H9 (cell line): Measurements from ENCODE around the gene PTGFRN. TPM values are rescaled to one million over a fixed set of nuclear protein-coding genes. Genes with fewer than 3 reads are reported as not detected.
"Not testable (repeated sequence)": the region's sequence is repeated elsewhere in the genome, so short reads cannot be mapped to it uniquely, and the experiment has no call there.

Source experiments
- DNase-seq: peaks from one replicate; pipeline ENCODE4 v3.0.0-alpha.2; 2017
- H2AFZ ChIP-seq: one replicate; pipeline ENCODE4 v1.6.1; 2013; ENCODE audit warnings: mild to moderate bottlenecking, low read length, control low read depth, moderate library complexity
- H2AK5ac ChIP-seq: 2 replicates; pipeline ENCODE4 v1.6.1; 2013; ENCODE audit warnings: low read length, control low read depth, mixed read lengths; ENCODE audit not compliant: insufficient read length
- H2BK120ac ChIP-seq: one replicate; pipeline ENCODE4 v1.6.1; 2013; ENCODE audit warnings: low read depth, mild to moderate bottlenecking, low read length, control low read depth, inconsistent platforms; ENCODE audit not compliant: poor library complexity, severe bottlenecking
- H2BK12ac ChIP-seq: 2 replicates; pipeline ENCODE4 v1.6.1; 2013; ENCODE audit warnings: low read length, control low read depth, mixed read lengths, low read depth; ENCODE audit not compliant: insufficient read length
- H2BK15ac ChIP-seq: 2 replicates; pipeline ENCODE4 v1.6.1; 2013; ENCODE audit warnings: low read depth, low read length, control low read depth
- H2BK20ac ChIP-seq: one replicate; pipeline ENCODE4 v1.6.1; 2013; ENCODE audit warnings: low read depth, mild to moderate bottlenecking, low read length, control low read depth, inconsistent platforms; ENCODE audit not compliant: poor library complexity, severe bottlenecking
- H2BK5ac ChIP-seq: 2 replicates; pipeline ENCODE4 v1.6.1; 2013; ENCODE audit warnings: low read length, control low read depth, mixed read lengths; ENCODE audit not compliant: insufficient read length
- H3K14ac ChIP-seq: 2 replicates; pipeline ENCODE4 v1.6.1; 2013; ENCODE audit warnings: low read length, control low read depth; ENCODE audit not compliant: insufficient read depth
- H3K18ac ChIP-seq: 2 replicates; pipeline ENCODE4 v1.6.1; 2013; ENCODE audit warnings: low read depth, mild to moderate bottlenecking, mixed read lengths, low read length, control low read depth; ENCODE audit not compliant: insufficient read length
- H3K23ac ChIP-seq: 2 replicates; pipeline ENCODE4 v1.6.1; 2013; ENCODE audit warnings: low read length, control low read depth, mixed read lengths, low read depth; ENCODE audit not compliant: insufficient read length
- H3K23me2 ChIP-seq: 2 replicates; pipeline ENCODE4 v1.6.1; 2013; ENCODE audit warnings: low read depth, mild to moderate bottlenecking, mixed read lengths, low read length, control low read depth; ENCODE audit not compliant: insufficient read length, poor library complexity, severe bottlenecking
- H3K27ac ChIP-seq: 2 replicates; pipeline ENCODE4 v1.5.1; 2013; ENCODE audit warnings: low read length, control low read depth, mixed read lengths, low read depth; ENCODE audit not compliant: insufficient read length
- H3K27me3 ChIP-seq: 2 replicates; pipeline ENCODE4 v1.6.1; 2013; ENCODE audit warnings: low read length, control low read depth, inconsistent platforms; ENCODE audit not compliant: insufficient read depth
- H3K4ac ChIP-seq: 2 replicates; pipeline ENCODE4 v1.6.1; 2013; ENCODE audit warnings: low read depth, mild to moderate bottlenecking, control low read depth, inconsistent platforms, low read length, moderate library complexity
- H3K4me1 ChIP-seq: 2 replicates; pipeline ENCODE4 v1.6.1; 2013; ENCODE audit warnings: low read length, control low read depth, inconsistent platforms; ENCODE audit not compliant: insufficient read depth
- H3K4me2 ChIP-seq: 2 replicates; pipeline ENCODE4 v1.6.1; 2013; ENCODE audit warnings: low read length, control low read depth, mixed read lengths; ENCODE audit not compliant: insufficient read length, insufficient read depth
- H3K56ac ChIP-seq: 2 replicates; pipeline ENCODE4 v1.6.1; 2013; ENCODE audit warnings: low read depth, mild to moderate bottlenecking, mixed read lengths, low read length, control low read depth; ENCODE audit not compliant: insufficient read length
- H3K79me1 ChIP-seq: 2 replicates; pipeline ENCODE4 v1.6.1; 2013; ENCODE audit warnings: low read depth, mild to moderate bottlenecking, moderate library complexity, low read length, control low read depth, inconsistent platforms; ENCODE audit not compliant: insufficient read depth, poor library complexity, severe bottlenecking
- H3K79me2 ChIP-seq: 2 replicates; pipeline ENCODE4 v1.6.1; 2013; ENCODE audit warnings: low read length, control low read depth, inconsistent platforms; ENCODE audit not compliant: insufficient read depth
- H3K9ac ChIP-seq: 2 replicates; pipeline ENCODE4 v1.6.1; 2013; ENCODE audit warnings: low read length, control low read depth, mixed read lengths; ENCODE audit not compliant: insufficient read length; ENCODE audit errors: extremely low read depth
- H3K9me3 ChIP-seq: one replicate; pipeline ENCODE4 v1.6.1; 2013; ENCODE audit warnings: low read depth, low read length, inconsistent platforms; ENCODE audit not compliant: control insufficient read depth
- H3T11ph ChIP-seq: one replicate; pipeline ENCODE4 v1.6.1; 2013; ENCODE audit warnings: mild to moderate bottlenecking, low read length, control low read depth, inconsistent platforms
- H4K20me1 ChIP-seq: one replicate; pipeline ENCODE4 v1.6.1; 2013; ENCODE audit not compliant: control insufficient read depth, insufficient read length, insufficient read depth
- H4K5ac ChIP-seq: 2 replicates; pipeline ENCODE4 v1.6.1; 2013; ENCODE audit warnings: low read depth, mild to moderate bottlenecking, mixed read lengths, low read length, control low read depth; ENCODE audit not compliant: insufficient read length
- H4K8ac ChIP-seq: replicated peaks from 2 replicates; pipeline ENCODE4 v1.6.1; 2013; ENCODE audit warnings: low read length, control low read depth, mixed read lengths, low read depth; ENCODE audit not compliant: insufficient read length
- H4K91ac ChIP-seq: 2 replicates; pipeline ENCODE4 v1.6.1; 2013; ENCODE audit warnings: low read depth, mild to moderate bottlenecking, moderate library complexity, mixed read lengths, low read length, control low read depth; ENCODE audit not compliant: insufficient read length
- H3K27ac Mint-ChIP-seq, 3 experiments: 2 replicates in 2 of 3; 3 replicates in 1 of 3; pipeline ENCODE4 v1.8.0; 2020 to 2021; ENCODE audit warnings: mixed read lengths in 3 of 3, mild to moderate bottlenecking in 1 of 3, moderate library complexity in 1 of 3
- H3K27me3 Mint-ChIP-seq: 2 replicates; pipeline ENCODE4 v1.8.0; 2021; ENCODE audit warnings: low read depth, mild to moderate bottlenecking, moderate library complexity, mixed read lengths
- H3K36me3 Mint-ChIP-seq, 3 experiments: 2 replicates in 2 of 3; 3 replicates in 1 of 3; pipeline ENCODE4 v1.8.0; 2020 to 2021; ENCODE audit warnings: low read depth in 3 of 3, mixed read lengths in 3 of 3; ENCODE audit not compliant: insufficient read depth in 1 of 3
- H3K4me1 Mint-ChIP-seq, 2 experiments: 2 replicates each; pipeline ENCODE4 v1.8.0; 2020; ENCODE audit warnings: mixed read lengths in 2 of 2
- H3K4me3 Mint-ChIP-seq, 2 experiments: 2 replicates in 1 of 2; 3 replicates in 1 of 2; pipeline ENCODE4 v1.8.0; 2020 to 2021; ENCODE audit warnings: mild to moderate bottlenecking in 2 of 2, mixed read lengths in 2 of 2, moderate library complexity in 1 of 2
- H3K9me3 Mint-ChIP-seq, 2 experiments: 2 replicates in 1 of 2; 3 replicates in 1 of 2; pipeline ENCODE4 v1.8.0; 2020; ENCODE audit warnings: mild to moderate bottlenecking in 2 of 2, mixed read lengths in 2 of 2, moderate library complexity in 1 of 2
- CTCF ChIP-seq: fragments of 200-600 bp; sonication (generic); conservative IDR thresholded peaks from 3 replicates; pipeline ENCODE4 v1.8.0; 2021; ENCODE audit warnings: antibody characterized with exemption, mild to moderate bottlenecking
- WGBS: extraction: QIAGEN DNeasy Blood & Tissue Kit; methylation state at CpG from one replicate; pipeline ENCODE4 v1.1.7; 2013; ENCODE audit warnings: missing lambda C conversion rate, low lambda C conversion rate, mixed read lengths; ENCODE audit not compliant: insufficient read length; ENCODE audit errors: extremely low coverage; 5-methylcytosine and 5-hydroxymethylcytosine counted together
- total RNA-seq: library from RNA; stranded (reverse); gene quantifications from 2 replicates; pipeline ENCODE4 v1.2.1, GENCODE V29; 2021

Gene PTGFRN
- total RNA-seq, 1 experiment from 2014 or later: 26.3 TPM

GRCh38 chr1:116875391-116875790 is 34.3 kb upstream of the PTGFRN start:
- no peaks in the 10 kb centered on the region for H3K9me3 ChIP-seq
- no peak overlapping the region for H4K5ac ChIP-seq
- H3K18ac ChIP-seq: no peak overlapping the region
- no peak overlapping the region for H3K23ac ChIP-seq
- no peak overlapping the region for H2AFZ ChIP-seq
- peak; percentile 57 for DNase-seq
- H2BK15ac ChIP-seq: no peak overlapping the region
- H3K4me1 Mint-ChIP-seq: peaks cover 6 to 12% of the 10 kb centered on the region in 2 experiments
- no peak for TF ChIP-seq CTCF
- H2BK5ac ChIP-seq: no peak overlapping the region
- no peak overlapping the region for H2BK12ac ChIP-seq
- H3T11ph ChIP-seq: no peak overlapping the region
- no peak overlapping the region for H3K14ac ChIP-seq
- no peak overlapping the region for H3K4me2 ChIP-seq
- no peaks in the 10 kb centered on the region for H3K9me3 Mint-ChIP-seq
- no peak overlapping the region for H2BK20ac ChIP-seq
- no peaks in the 10 kb centered on the region for H3K79me2 ChIP-seq
- H3K27me3 ChIP-seq: no peaks in the 10 kb centered on the region
- peaks cover 7% of the 10 kb centered on the region for H3K23me2 ChIP-seq
- H2BK120ac ChIP-seq: no peak overlapping the region
- H3K56ac ChIP-seq: no peak overlapping the region
- no peak overlapping the region for H4K91ac ChIP-seq
- H3K9ac ChIP-seq: no peak overlapping the region
- H3K27ac Mint-ChIP-seq: peak overlapping the region in 1 of 3 experiments; percentile 17; a peak in 1 of 7 replicates
- H2AK5ac ChIP-seq: no peak overlapping the region
- no peaks in the 10 kb centered on the region for H3K79me1 ChIP-seq
- no peaks in the 10 kb centered on the region for H4K20me1 ChIP-seq
- peaks cover 6% of the 10 kb centered on the region; the same call in 1 of the 2 replicates for H3K4me1 ChIP-seq
- no peak overlapping the region for H3K27ac ChIP-seq
- WGBS: no CpG with 5 or more reads among the region's 14 CpGs
- H4K8ac ChIP-seq: no peak overlapping the region
- no peak overlapping the region for H3K4me3 Mint-ChIP-seq
- no peaks in the 10 kb centered on the region for H3K27me3 Mint-ChIP-seq
- H3K4ac ChIP-seq: no peak overlapping the region
- no peaks in the 10 kb centered on the region for H3K36me3 Mint-ChIP-seq

- H3K27me3 Mint-ChIP-seq, H3K56ac ChIP-seq, H3K9ac ChIP-seq, H3K14ac ChIP-seq, H2BK5ac ChIP-seq, H3K4me2 ChIP-seq, H4K8ac ChIP-seq, H4K5ac ChIP-seq, H3K9me3 Mint-ChIP-seq, H3K27ac Mint-ChIP-seq, H2AFZ ChIP-seq, H4K91ac ChIP-seq, H3K9me3 ChIP-seq, H3K18ac ChIP-seq, H3K27me3 ChIP-seq, H3K4me3 Mint-ChIP-seq, H3K4me1 ChIP-seq, H2BK15ac ChIP-seq, H3T11ph ChIP-seq, H3K23ac ChIP-seq, H3K36me3 Mint-ChIP-seq, H2BK12ac ChIP-seq, H2AK5ac ChIP-seq, H2BK120ac ChIP-seq, H4K20me1 ChIP-seq, H3K23me2 ChIP-seq, H3K4ac ChIP-seq, H2BK20ac ChIP-seq, H3K79me2 ChIP-seq, H3K79me1 ChIP-seq, H3K27ac ChIP-seq, DNase-seq: not testable (repeated sequence)
- WGBS: no CpG with 5 or more reads among the region's 6 CpGs
- H3K4me1 Mint-ChIP-seq: peaks cover 6 to 12% of the 10 kb centered on the region in 2 experiments
Observed at GRCh38 chr1:116875946-116876345, 33.8 kb upstream of the PTGFRN start.
